ENCODE data around the gene SPHK2.
A peak's percentile ranks its signal among the peaks of the same experiment; 100 is the strongest.

Gene SPHK2

DNA sequence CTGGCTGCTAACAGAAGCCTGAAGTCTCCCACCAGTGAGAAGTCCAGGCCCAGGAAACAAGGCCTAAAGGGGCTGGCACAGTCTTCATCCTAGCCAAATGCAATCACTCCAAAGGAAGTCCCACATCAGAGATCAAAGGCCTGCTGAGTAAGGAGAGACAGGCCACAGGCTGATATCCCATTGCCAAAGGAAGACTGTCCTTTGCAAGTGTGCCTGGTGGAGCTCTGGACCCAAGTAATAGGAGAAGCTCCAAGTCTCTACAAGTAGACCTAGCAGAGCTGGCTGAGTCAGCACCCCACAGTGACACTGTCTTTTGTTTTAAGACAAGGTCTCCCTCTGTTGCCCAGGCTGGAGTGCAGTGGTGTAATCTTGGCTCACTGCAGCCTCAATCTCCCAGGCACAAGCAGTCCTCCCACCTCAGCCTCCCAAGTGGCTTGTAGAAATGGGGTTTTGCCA lies 13.4 kb downstream of the SPHK2 start:
- Histone ChIP-seq H2AFZ (ENCODE audit: low read depth, low read length) (no peak overlapping the region), H3K4me3 (ENCODE audit: low read length) (no peak overlapping the region), H3K9me3 (ENCODE audit: low read length) (no peaks in the 10 kb centered on the region), H3K27me3 (ENCODE audit: insufficient read depth, low read length) (no peaks in the 10 kb centered on the region), H3K36me3 (ENCODE audit: insufficient read depth, low read length) (peaks cover 12% of the 10 kb centered on the region), H3K4me1 (ENCODE audit: insufficient read depth, low read length) (peaks cover 64% of the 10 kb centered on the region)

DNA sequence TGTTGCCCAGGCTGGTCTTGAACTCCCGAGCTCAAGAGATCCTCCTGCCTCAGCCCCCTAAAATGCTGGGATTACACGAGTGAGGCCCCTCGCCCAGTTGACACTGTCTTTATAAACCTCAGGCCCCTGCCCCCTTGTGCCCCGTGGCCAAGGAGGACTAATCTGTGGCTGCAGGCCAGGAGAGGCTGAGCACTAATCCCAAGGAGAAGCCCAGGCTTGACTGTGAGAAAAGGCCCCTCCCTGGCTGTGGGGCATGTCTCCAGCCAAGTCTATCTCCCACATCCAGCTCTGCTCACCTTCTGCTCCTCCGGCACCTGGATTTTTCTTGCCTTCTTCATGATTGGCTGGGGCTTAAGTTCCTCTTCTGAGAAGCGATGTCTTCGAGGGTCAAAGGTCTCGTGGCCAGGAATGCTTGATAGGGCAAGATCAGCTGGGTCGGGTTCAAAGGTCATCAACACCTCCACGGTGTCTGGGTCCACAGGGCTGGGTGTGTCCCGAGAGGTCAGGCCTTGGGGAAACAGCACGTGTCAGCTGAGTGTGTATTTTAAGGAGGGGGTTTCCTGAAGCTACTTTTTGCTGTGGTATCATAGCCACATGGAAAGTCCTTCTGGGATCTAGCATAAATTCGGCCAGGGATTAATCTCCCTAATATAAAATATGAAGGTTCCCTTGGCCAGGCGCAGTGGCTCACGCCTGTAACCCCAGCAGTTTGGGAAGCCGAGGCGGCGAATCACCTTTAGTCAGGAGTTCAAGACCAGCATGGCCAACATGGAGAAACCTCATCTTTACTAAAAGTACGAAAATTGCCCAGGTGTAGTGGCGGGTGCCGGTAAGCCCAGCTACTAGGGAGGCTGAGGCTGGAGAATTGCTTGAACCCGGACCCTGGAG lies 14.1 kb downstream of the SPHK2 start:
- Histone ChIP-seq H2AFZ (ENCODE audit: low read depth, low read length) (no peak overlapping the region), H3K9me3 (ENCODE audit: low read length) (no peaks in the 10 kb centered on the region), H3K4me3 (ENCODE audit: low read length) (no peak overlapping the region), H3K4me1 (ENCODE audit: insufficient read depth, low read length) (peaks cover 65% of the 10 kb centered on the region), H3K27me3 (ENCODE audit: insufficient read depth, low read length) (no peaks in the 10 kb centered on the region), H3K36me3 (ENCODE audit: insufficient read depth, low read length) (peaks cover 12% of the 10 kb centered on the region)

DNA sequence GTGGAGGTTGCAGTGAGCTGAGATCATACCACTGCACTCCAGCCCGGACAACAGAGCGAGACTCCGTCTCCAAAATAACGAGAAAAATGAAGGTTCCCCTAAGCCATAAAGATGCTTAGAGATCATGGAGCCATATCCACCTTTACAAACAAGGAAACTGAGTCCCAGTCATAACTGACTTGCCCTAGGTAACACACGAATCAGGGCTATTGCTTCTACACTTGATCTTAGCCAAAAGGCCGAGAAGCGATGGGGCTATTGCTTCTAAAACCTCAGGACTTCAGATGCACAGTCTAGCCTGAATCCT lies 14.7 kb downstream of the SPHK2 start:
- Histone ChIP-seq H3K27me3 (ENCODE audit: insufficient read depth, low read length) (no peaks in the 10 kb centered on the region), H3K4me3 (ENCODE audit: low read length) (no peak overlapping the region), H3K4me1 (ENCODE audit: insufficient read depth, low read length) (peaks cover 70% of the 10 kb centered on the region), H3K36me3 (ENCODE audit: insufficient read depth, low read length) (peaks cover 12% of the 10 kb centered on the region), H2AFZ (ENCODE audit: low read depth, low read length) (no peak overlapping the region), H3K9me3 (ENCODE audit: low read length) (no peaks in the 10 kb centered on the region)

DNA sequence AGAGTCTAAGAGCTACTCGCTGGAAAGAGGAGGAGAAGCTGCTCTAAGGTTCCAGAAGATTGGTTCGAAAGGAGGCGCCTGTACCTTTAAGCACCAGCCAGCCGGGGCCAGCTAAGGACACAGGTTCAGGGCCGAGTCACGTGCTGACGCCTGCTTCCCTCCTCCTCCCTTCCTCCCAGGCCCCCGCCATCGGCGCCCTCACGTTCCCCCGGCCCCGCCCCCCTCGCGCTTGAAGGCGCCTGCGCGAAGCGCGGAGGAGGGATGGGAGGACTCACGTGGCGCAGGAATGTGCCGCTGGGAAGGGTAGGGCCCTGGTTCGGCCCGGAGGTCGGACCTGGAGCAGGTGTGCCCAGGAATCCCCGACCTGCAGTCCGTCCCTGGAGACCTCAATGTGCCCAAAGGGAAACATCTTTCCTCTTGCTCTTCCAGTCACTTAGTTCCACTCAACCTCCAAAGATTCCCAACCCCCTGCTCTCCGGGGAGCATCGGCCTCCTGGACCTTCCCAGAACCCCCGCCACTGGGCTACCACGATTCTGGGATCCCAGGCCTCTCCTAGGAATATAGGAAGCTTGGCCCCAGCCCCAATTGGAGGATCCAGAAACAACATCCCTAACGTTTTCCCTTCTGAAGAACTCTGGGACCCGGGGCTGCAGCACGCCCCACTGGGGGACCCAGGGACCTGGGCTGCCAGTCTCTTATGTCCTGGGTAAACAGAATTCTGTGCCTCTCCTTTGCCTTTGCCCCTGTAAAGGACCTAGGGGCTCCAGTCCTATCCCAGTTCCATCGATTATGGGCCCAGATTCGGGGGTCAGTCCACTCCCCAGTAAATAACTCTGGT lies 15.3 kb downstream of the SPHK2 start:
- Histone ChIP-seq H3K36me3 (ENCODE audit: insufficient read depth, low read length) (peaks cover 6% of the 10 kb centered on the region), H3K27me3 (ENCODE audit: insufficient read depth, low read length) (no peaks in the 10 kb centered on the region), H3K9me3 (ENCODE audit: low read length) (no peaks in the 10 kb centered on the region), H3K4me1 (ENCODE audit: insufficient read depth, low read length) (peaks cover 70% of the 10 kb centered on the region), H3K4me3 (ENCODE audit: low read length) (peak overlapping the region; percentile 68), H2AFZ (ENCODE audit: low read depth, low read length) (no peak overlapping the region)

DNA sequence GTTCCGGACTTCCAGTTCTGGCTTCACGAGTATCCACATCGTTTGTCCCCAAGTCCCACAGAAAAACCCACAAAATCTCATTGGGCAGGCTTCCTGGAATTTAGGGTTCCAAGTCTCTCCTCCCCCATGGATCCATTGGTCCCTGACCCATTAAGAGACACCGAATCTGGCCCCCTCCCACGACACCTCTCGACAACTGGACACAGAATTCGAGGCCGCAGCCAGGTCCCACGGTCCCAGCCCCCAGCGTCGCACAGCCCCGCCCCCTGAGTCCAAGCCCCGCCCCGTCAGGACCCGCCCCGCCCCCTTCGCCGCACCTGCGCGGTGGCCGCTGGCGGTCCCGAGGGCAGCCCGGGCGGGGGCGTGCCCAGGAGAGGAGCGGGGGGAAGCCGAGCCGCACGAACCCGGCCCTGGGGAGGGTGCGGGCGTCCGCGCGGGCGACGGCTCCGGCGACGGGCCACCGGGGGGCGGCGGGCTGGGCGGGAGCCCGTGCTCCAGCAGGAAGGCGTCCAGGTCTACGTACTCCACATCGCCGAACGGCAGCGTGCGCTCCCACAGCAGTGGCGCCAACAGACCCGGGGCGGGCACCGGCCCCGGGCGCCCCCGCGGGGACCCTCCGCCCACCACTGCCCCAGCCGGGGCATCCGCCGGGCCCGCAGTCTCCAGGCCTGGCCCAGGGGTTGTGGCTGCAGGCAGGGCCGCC lies 16.1 kb downstream of the SPHK2 start:
- Histone ChIP-seq H3K4me3 (ENCODE audit: low read length) (peak overlapping the region; percentile 68), H3K4me1 (ENCODE audit: insufficient read depth, low read length) (peaks cover 62% of the 10 kb centered on the region), H3K27me3 (ENCODE audit: insufficient read depth, low read length) (no peaks in the 10 kb centered on the region), H2AFZ (ENCODE audit: low read depth, low read length) (no peak overlapping the region), H3K36me3 (ENCODE audit: insufficient read depth, low read length) (peaks cover under 1% of the 10 kb centered on the region), H3K9me3 (ENCODE audit: low read length) (no peaks in the 10 kb centered on the region)

DNA sequence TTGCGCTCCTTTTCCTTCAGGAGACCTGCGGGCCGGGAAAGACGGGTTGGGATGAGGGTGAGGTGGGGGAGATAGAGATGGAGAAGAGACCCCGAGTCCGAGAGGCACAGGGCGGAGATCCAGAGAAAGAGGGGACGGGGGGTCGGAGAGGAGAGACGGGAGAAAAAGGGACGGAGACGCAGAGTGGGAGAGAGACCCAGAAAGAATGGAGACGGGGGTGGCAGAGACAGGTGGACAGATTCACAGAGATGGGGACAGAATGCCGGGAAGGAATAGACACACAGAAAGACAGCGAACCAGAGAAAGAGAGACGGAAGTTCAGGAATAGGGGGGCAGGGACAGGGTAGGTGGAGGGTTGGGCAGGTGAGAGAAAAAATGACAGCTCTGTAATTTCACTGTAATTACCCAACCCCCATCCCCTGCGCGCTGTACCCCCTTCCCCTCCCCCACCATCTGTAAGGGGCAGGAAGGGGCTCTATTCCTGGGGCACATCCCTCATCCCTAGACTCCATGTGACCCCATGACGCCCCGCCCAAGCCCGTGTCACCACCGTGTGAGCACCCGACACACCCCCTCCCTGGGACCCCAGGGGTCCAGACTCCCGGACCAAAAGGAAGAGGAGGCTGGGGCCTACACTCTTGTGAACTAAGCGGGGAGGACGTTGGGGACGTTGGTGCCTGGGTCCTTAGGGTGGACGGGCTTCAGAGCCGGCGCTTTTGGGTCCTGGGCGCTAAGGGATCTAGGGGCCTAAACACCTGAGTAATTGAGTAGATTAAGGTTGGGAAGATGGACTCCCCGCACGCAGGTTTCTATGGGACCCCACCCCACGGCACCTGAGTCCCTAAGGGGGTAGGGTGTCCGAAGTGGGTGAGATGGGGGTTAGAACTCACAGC lies 16.9 kb downstream of the SPHK2 start:
- H3K4me3 ChIP-seq (ENCODE audit: low read length), result peak overlapping the region; percentile 68
- no peak overlapping the region for H2AFZ ChIP-seq (ENCODE audit: low read depth, low read length)
- no peaks in the 10 kb centered on the region for H3K27me3 ChIP-seq (ENCODE audit: insufficient read depth, low read length)
- peaks cover 55% of the 10 kb centered on the region for H3K4me1 ChIP-seq (ENCODE audit: insufficient read depth, low read length)
- H3K9me3 ChIP-seq (ENCODE audit: low read length), result no peaks in the 10 kb centered on the region
- H3K36me3 ChIP-seq (ENCODE audit: insufficient read depth, low read length), result no peaks in the 10 kb centered on the region

DNA sequence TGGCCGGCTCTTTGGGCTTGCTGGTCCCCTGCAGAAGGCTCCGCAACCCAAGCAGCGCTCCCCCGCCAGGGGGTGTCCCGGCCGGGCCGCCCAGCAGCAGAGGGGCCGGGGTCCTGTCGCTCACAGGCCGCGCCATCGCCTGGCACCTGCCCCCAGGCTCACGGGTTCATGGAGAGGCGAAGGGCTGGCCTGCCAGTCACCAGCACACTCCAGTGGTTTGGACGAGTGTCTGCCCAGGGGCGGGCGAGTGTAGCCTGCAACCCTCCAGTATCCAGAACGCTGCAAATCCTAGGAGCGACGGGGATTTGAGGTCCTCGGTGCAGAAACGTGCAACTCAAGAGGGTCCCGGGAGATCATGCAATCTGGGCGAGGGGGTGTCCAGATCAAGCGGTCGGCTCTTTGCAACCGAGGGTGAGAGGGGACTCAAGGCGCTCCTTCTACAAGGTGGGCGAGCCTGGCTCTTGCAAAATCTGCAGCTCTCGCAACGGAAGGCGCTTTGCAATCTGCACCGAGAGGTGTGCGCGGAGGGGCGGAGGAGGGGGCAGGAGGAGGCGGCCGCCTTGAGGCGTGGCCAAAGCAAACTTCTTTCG lies 17.6 kb downstream of the SPHK2 start, which contains the start of gene DBP:
DBP (minus strand) TSS at position 521 of the 590 bp plus-strand sequence; CDS start at position 136, 385 bp downstream.
- Histone ChIP-seq H2AFZ (ENCODE audit: low read depth, low read length) (peak within 1 kb of the TSS; percentile 62), H3K4me3 (ENCODE audit: low read length) (peak within 1 kb of the TSS; percentile 68), H3K27me3 (ENCODE audit: insufficient read depth, low read length) (no peaks in the 10 kb centered on the region), H3K4me1 (ENCODE audit: insufficient read depth, low read length) (peaks cover 49% of the 10 kb centered on the region), H3K9me3 (ENCODE audit: low read length) (no peaks in the 10 kb centered on the region), H3K36me3 (ENCODE audit: insufficient read depth, low read length) (no peaks in the 10 kb centered on the region)

DNA sequence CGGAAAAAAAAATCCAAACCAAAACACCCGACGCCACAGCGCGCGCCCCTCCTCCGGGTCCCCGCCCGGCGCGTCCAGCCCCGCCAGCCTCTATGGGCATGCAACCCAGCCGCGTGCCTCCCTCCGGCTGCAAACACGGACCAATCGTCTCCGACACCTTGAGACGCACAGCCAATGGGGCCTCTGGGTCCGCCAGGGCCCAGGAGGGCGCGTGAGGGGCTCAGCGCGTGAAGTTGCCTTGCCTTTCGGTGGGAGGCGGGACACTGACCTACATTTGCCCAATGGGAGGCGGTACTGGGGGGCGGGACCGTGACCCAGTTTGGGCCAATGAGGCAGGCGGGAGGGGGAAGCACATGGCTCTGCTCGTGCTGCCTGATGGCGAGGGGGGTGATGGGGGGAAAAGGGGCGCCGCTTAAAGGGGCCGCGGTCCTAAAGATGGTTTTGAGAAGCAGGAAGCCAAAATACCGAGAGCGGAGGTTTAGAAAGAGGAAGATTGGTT lies 18.2 kb downstream of the SPHK2 start:
- Histone ChIP-seq H3K36me3 (ENCODE audit: insufficient read depth, low read length) (no peaks in the 10 kb centered on the region), H3K9me3 (ENCODE audit: low read length) (no peaks in the 10 kb centered on the region), H3K4me1 (ENCODE audit: insufficient read depth, low read length) (peaks cover 43% of the 10 kb centered on the region), H2AFZ (ENCODE audit: low read depth, low read length) (peak overlapping the region; percentile 62), H3K27me3 (ENCODE audit: insufficient read depth, low read length) (no peaks in the 10 kb centered on the region), H3K4me3 (ENCODE audit: low read length) (peak overlapping the region; percentile 68)

DNA sequence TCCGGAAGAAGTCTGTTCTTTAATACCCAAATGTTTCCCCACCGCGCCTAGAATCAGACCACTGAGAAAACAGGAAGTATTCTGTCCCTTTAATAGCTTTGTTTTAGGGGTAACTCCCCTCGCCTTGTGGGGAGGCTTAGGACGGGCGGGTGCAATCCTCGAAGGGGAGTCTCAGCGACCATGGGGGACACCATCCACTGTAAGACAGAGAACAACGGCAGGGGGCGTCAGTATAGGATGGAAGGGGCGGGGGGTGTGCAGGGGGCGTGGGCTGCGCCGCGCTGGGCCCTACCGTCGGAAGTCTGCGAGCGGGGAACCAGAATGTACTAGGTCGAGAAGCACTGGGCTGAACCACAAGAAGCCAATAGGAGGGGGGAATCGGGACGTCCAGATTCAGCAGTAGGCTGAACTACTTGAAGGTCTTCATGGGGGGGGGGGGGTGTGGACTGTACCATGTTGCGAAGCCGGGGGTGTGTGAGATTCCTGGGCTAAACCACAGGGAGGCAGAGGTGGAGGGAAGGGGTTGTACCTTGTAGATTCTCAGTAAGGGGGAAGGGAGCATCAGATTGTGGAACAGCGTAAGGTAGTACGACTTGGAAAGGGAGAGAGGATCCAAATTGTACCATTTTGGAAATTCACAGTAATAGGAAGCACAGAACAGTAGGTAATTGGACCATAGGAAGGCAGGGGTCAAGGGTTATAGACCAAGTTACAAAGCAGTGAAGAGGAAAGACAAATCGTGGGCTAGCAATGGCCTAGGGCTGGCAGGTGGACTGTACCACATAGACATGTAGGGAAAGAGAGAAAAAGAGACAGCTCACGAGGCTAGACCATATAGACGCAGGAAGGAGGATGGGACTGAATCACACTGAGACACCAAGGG lies 18.9 kb downstream of the SPHK2 start:
- H2AFZ ChIP-seq (ENCODE audit: low read depth, low read length), result peak overlapping the region; percentile 62
- H3K27me3 ChIP-seq (ENCODE audit: insufficient read depth, low read length), result no peaks in the 10 kb centered on the region
- H3K36me3 ChIP-seq (ENCODE audit: insufficient read depth, low read length), result no peaks in the 10 kb centered on the region
- no peaks in the 10 kb centered on the region for H3K9me3 ChIP-seq (ENCODE audit: low read length)
- peaks cover 36% of the 10 kb centered on the region for H3K4me1 ChIP-seq (ENCODE audit: insufficient read depth, low read length)
- H3K4me3 ChIP-seq (ENCODE audit: low read length), result peak overlapping the region; percentile 55

DNA sequence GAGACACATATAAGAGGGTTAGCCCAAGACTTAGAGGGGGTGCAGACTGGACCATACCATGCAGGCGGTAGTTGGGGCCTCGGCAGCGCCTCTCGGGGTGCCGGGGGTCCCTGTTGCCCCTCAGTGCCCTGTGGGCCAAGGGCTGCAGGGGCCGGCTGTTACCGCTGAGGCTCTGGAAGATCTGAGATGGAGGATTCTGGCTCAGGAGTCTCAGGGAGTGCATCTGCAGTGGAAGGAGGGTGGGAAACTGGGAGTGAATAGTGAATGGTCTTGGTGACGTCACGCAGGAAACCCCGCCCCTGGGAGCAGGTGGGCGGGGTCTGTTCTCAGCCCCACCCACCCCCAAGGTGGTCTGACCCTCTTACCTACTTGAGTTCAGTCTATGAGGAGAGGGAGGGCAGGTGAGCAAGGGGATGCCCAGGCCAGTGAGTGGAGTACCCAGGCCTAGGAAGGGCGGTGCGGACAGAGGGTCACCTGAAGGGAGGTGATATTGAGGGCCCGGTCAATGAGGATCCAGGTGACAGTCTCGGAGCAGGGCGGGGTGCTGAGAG lies 19.6 kb downstream of the SPHK2 start:
- Histone ChIP-seq H3K4me3 (ENCODE audit: low read length) (peak overlapping the region; percentile 55), H2AFZ (ENCODE audit: low read depth, low read length) (peak overlapping the region; percentile 62), H3K27me3 (ENCODE audit: insufficient read depth, low read length) (no peaks in the 10 kb centered on the region), H3K4me1 (ENCODE audit: insufficient read depth, low read length) (peaks cover 29% of the 10 kb centered on the region), H3K9me3 (ENCODE audit: low read length) (no peaks in the 10 kb centered on the region), H3K36me3 (ENCODE audit: insufficient read depth, low read length) (no peaks in the 10 kb centered on the region)
